GM21825 (cell line): Measurements from ENCODE around the gene HOXA5.

Experiments
- ATAC-seq: cut with Tn5 transposase; IDR thresholded peaks from one replicate; pipeline ENCODE4 v1.9.1; 2021; ENCODE audit warnings: mild to moderate bottlenecking, moderate library complexity; ENCODE audit not compliant: unreplicated experiment

HOXA5 gene

GRCh38 chr7:27109466-27110185 lies 33.9 kb downstream of the HOXA5 start:
- no peak for ATAC-seq

GRCh38 chr7:27108390-27109127 lies 34.9 kb downstream of the HOXA5 start:
- ATAC-seq: no peak

- no peak for ATAC-seq
These were observed 35.8 kb downstream of the HOXA5 start for GRCh38 chr7:27107391-27108381.

GRCh38 chr7:27106901-27107240 lies 36.6 kb downstream of the HOXA5 start:
- ATAC-seq: no peak

GRCh38 chr7:27106181-27106900 lies 37.1 kb downstream of the HOXA5 start:
- ATAC-seq: no peak

GRCh38 chr7:27105301-27106031 lies 38.0 kb downstream of the HOXA5 start:
- no peak for ATAC-seq

GRCh38 chr7:27104341-27105058 lies 39.0 kb downstream of the HOXA5 start:
- ATAC-seq: no peak

- no peak for ATAC-seq
These were observed 39.8 kb downstream of the HOXA5 start for GRCh38 chr7:27103489-27104226.

GRCh38 chr7:27102581-27103442 lies 40.7 kb downstream of the HOXA5 start, which contains the start of gene HOXA2:
Gene HOXA2 (minus strand): TSS chr7:27102683. CDS start chr7:27102500, 183 bp downstream.
- ATAC-seq: no peak

- no peak for ATAC-seq
These were observed 41.4 kb downstream of the HOXA5 start for GRCh38 chr7:27101957-27102580.

- ATAC-seq: no peak
These were observed 42.1 kb downstream of the HOXA5 start for GRCh38 chr7:27101171-27101956.

- no peak for ATAC-seq
These were observed 42.7 kb downstream of the HOXA5 start for GRCh38 chr7:27100694-27101170.

GRCh38 chr7:27099453-27100370 lies 43.8 kb downstream of the HOXA5 start:
- no peak for ATAC-seq

GRCh38 chr7:27098578-27099451 lies 44.7 kb downstream of the HOXA5 start:
- ATAC-seq: no peak
